K562 (cell line): ENCODE data around the gene LIPT2. TPM values are rescaled to one million over a fixed set of nuclear protein-coding genes. Genes with fewer than 3 reads are reported as not detected.

ENCODE experiments used
- C11orf30 ChIP-seq: fragments of 450-650 bp; IDR thresholded peaks from 2 replicates; pipeline ENCODE4 v1.6.1; 2016; ENCODE audit warnings: low read depth, mild to moderate bottlenecking
- CC2D1A ChIP-seq: fragments of 450-650 bp; IDR thresholded peaks from 2 replicates; pipeline ENCODE4 v1.6.1; 2017; ENCODE audit warnings: mild to moderate bottlenecking
- CTCF ChIP-seq, 3 experiments: IDR thresholded peaks in 2 of 3; conservative IDR thresholded peaks in 1 of 3; 2 replicates each; pipeline ENCODE4 v1.5.1; 2011 to 2012; ENCODE audit warnings: low read length in 3 of 3, mild to moderate bottlenecking in 3 of 3, control low read depth in 2 of 3, improper control_type of control experiment in 1 of 3, inconsistent platforms in 1 of 3, low read depth in 1 of 3, mixed read lengths in 1 of 3, moderate library complexity in 1 of 3; ENCODE audit not compliant: insufficient read depth in 2 of 3
- CTCFL ChIP-seq: IDR thresholded peaks from 2 replicates; pipeline ENCODE4 v1.6.1; 2011; ENCODE audit warnings: borderline replicate concordance, low read depth, mild to moderate bottlenecking, moderate library complexity, low read length; ENCODE audit not compliant: insufficient read depth, poor library complexity, severe bottlenecking
- DEAF1 ChIP-seq: fragments of 450-650 bp; formaldehyde crosslinking; IDR thresholded peaks from 2 replicates; pipeline ENCODE4 v1.4.0; 2020; ENCODE audit warnings: mild to moderate bottlenecking, moderate library complexity
- FOXA1 ChIP-seq: fragments of 450-650 bp; IDR thresholded peaks from 2 replicates; pipeline ENCODE4 v1.6.1; 2016; ENCODE audit warnings: mild to moderate bottlenecking, borderline replicate concordance
- GATAD2B ChIP-seq: fragments of 450-650 bp; IDR thresholded peaks from 2 replicates; pipeline ENCODE4 v1.6.1; 2017; ENCODE audit warnings: mild to moderate bottlenecking, borderline replicate concordance
- HMG20A ChIP-seq: fragments of 450-650 bp; formaldehyde crosslinking; conservative IDR thresholded peaks from 2 replicates; pipeline ENCODE4 v1.4.0; 2020; ENCODE audit warnings: mild to moderate bottlenecking, mixed read lengths
- MBD1 ChIP-seq: fragments of 250-450 bp; sonication (Bioruptor Pico); IDR thresholded peaks from 2 replicates; pipeline ENCODE4 v1.8.0; 2022; ENCODE audit warnings: inconsistent platforms
- MTA3 ChIP-seq: fragments of 450-650 bp; formaldehyde crosslinking; IDR thresholded peaks from 2 replicates; pipeline ENCODE4 v1.6.1; 2017; ENCODE audit warnings: mild to moderate bottlenecking, borderline replicate concordance
- NCOA4 ChIP-seq: fragments of 450-650 bp; IDR thresholded peaks from 2 replicates; pipeline ENCODE4 v1.6.1; 2018; ENCODE audit warnings: mild to moderate bottlenecking; ENCODE audit not compliant: partially characterized antibody
- POLR2H ChIP-seq: IDR thresholded peaks from 2 replicates; pipeline ENCODE4 v1.6.1; 2016; ENCODE audit warnings: missing genetic modification characterization, low read depth, mild to moderate bottlenecking, control low read depth, missing compliant biosample characterization, moderate library complexity
- RBM14 ChIP-seq: fragments of 200-400 bp; formaldehyde crosslinking; IDR thresholded peaks from 2 replicates; pipeline ENCODE4 v1.6.1; 2018; ENCODE audit warnings: low read depth, mild to moderate bottlenecking, low read length, moderate library complexity, borderline replicate concordance; ENCODE audit not compliant: insufficient read depth
- RHOXF2B ChIP-seq: fragments of 250-450 bp; sonication (Bioruptor Pico); conservative IDR thresholded peaks from 2 replicates; pipeline ENCODE4 v1.5.1; 2021
- ZBTB11 ChIP-seq, 3 experiments: fragments of 200-800 bp in 1 of 3; fragments of 250-450 bp in 1 of 3; fragments of 450-650 bp in 1 of 3; sonication (Bioruptor Pico) in 1 of 3; sonication (Bioruptor generic) in 1 of 3; formaldehyde crosslinking in 1 of 3; IDR thresholded peaks; 2 replicates each; pipeline versions ENCODE4 v1.6.1 to v1.8.0; 2016 to 2022; ENCODE audit warnings: mild to moderate bottlenecking in 2 of 3, missing genetic modification characterization in 2 of 3, missing compliant biosample characterization in 1 of 3, moderate library complexity in 1 of 3
- ZBTB8A ChIP-seq: fragments of 450-650 bp; IDR thresholded peaks from 2 replicates; pipeline ENCODE4 v1.6.1; 2018; ENCODE audit warnings: mild to moderate bottlenecking, moderate library complexity; ENCODE audit not compliant: partially characterized antibody
- polyA plus RNA-seq, 8 experiments: library from polyadenylated mRNA; depleted of rRNA in 4 of 8; stranded (reverse) in 5 of 8; unstranded in 3 of 8; fragments of >200 nt; fragmentation: Nextera tagmentation in 2 of 8; fragmentation: Illumina TruSeq in 1 of 8; extraction: Ambion mirVana in 2 of 8; extraction: Trizol in 1 of 8; gene quantifications; 2 replicates each; pipeline versions ENCODE4 v1.2.1 to v1.2.3, GENCODE V29; 2011 to 2014; ENCODE audit warnings: inconsistent platforms in 1 of 8, missing spikeins in 1 of 8
- total RNA-seq, 7 experiments: library from RNA; depleted of rRNA in 6 of 7; stranded (reverse); fragments of >200 nt in 6 of 7; fragmentation: Illumina TruSeq in 2 of 7; extraction: Trizol in 2 of 7; gene quantifications; 2 replicates each; pipeline versions ENCODE4 v1.2.1 to v1.2.3, GENCODE V29; 2011 to 2021; ENCODE audit warnings: low replicate concordance in 1 of 7

The LIPT2 gene
- total and polyA plus RNA-seq, 9 of the 15 experiments (the other 6 are each of a cell fraction or from before 2014, with no cell fraction given): 1.00 to 5.2 (median 3.5) TPM

GRCh38 chr11:74449369-74449931 lies 44.1 kb downstream of the LIPT2 start (continued):
- TF ChIP-seq HMG20A (CRISPR knock-in tag): no peak
- TF ChIP-seq MTA3: no peak
- no peak for TF ChIP-seq NCOA4
- TF ChIP-seq POLR2H (tag): no peak
- TF ChIP-seq CTCFL: no peak
- TF ChIP-seq ZBTB11 (CRISPR knock-in tag; IDR thresholded peaks at IDR 0.05): no peak
- no peak for TF ChIP-seq MBD1 (CRISPR knock-in tag)
- TF ChIP-seq FOXA1: no peak
- no peak for TF ChIP-seq ZBTB8A
- no peak for TF ChIP-seq C11orf30
- no peak for TF ChIP-seq RBM14
- peak; percentile 78 for TF ChIP-seq DEAF1 (CRISPR knock-in tag)
- TF ChIP-seq RHOXF2B: no peak
- TF ChIP-seq CC2D1A: peak; percentile 55; the same call in 1 of the 2 replicates
- TF ChIP-seq CTCF (IDR thresholded peaks at IDR 0.05 in 2 of 3, conservative IDR thresholded peaks at IDR 0.05 in 1 of 3; ENCODE audit: insufficient read depth in 2 of 3, low read depth in 1 of 3, low read length in 3 of 3): peak; percentile 75 to 93 (median 85)
- TF ChIP-seq GATAD2B: no peak
